IPS-18a (cell line): ENCODE results near the gene VKORC1.

ENCODE experiments used
- H3K27ac ChIP-seq: one replicate; pipeline ENCODE4 v1.5.1; 2013; ENCODE audit warnings: low read length
- H3K27me3 ChIP-seq: one replicate; pipeline ENCODE4 v1.6.1; 2013; ENCODE audit warnings: mild to moderate bottlenecking, low read length; ENCODE audit not compliant: control insufficient read depth, insufficient read depth
- H3K36me3 ChIP-seq: one replicate; pipeline ENCODE4 v1.6.1; 2013; ENCODE audit warnings: low read depth, low read length; ENCODE audit not compliant: control insufficient read depth
- H3K4me1 ChIP-seq: one replicate; pipeline ENCODE4 v1.6.1; 2013; ENCODE audit warnings: low read depth, low read length; ENCODE audit not compliant: control insufficient read depth
- H3K4me3 ChIP-seq: one replicate; pipeline ENCODE4 v1.5.1; 2013; ENCODE audit warnings: low read length
- H3K9ac ChIP-seq: one replicate; pipeline ENCODE4 v1.6.1; 2013; ENCODE audit warnings: mild to moderate bottlenecking, low read length, moderate library complexity
- H3K9me3 ChIP-seq: one replicate; pipeline ENCODE4 v1.6.1; 2013; ENCODE audit warnings: low read depth, low read length; ENCODE audit not compliant: control insufficient read depth

The VKORC1 gene

DNA sequence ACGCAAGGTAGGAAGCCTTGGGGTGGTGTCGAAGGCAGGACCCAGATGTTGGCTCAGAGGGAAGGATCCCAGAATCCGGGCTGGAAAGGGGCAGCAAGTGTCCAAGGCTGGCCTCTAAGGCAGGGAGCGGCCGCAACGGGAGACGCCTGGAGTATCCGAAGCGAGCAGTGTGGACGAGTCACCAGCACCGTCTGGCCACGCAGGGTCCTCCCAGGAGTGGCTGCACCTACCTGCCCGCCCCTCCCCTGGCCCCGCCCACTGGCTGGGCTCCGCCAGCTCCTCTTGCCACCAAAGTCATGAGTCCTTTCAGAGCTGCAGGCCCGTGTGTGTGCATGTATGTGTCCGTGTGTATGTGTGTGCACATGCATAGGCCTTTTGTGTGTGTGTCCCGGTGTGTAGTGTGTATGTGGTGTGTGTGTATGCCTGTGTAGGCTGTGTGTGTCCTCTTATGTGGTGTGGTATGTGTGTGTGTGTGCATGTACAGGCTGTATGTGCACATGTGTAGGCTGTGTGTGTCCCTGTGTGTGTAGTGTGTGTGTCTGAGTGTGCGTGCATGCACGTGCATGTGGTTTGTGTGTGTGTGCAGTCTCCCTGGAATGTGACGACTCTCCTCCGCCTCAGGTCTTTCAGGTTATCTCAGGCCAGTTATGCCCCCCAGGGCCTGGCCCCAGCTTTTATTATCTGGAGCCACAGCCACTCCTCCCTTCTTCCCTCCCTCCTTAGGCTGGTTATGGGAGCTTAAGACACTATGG, 41.1 kb upstream of the VKORC1 start, which contains the start of gene PRSS8:
PRSS8 (minus strand) TSS at position 193 of the 752 bp plus-strand sequence. CDS start 229 bp downstream, outside the sequence.
- Histone ChIP-seq H3K4me3 (peak within 1 kb of the TSS; percentile 74), H3K9me3 (no peaks in the 10 kb centered on the region), H3K27me3 (no peaks in the 10 kb centered on the region), H3K27ac (peak within 1 kb of the TSS; percentile 78), H3K9ac (peak within 1 kb of the TSS; percentile 82), H3K36me3 (peaks cover 10% of the 10 kb centered on the region), H3K4me1 (peaks cover 33% of the 10 kb centered on the region)

DNA sequence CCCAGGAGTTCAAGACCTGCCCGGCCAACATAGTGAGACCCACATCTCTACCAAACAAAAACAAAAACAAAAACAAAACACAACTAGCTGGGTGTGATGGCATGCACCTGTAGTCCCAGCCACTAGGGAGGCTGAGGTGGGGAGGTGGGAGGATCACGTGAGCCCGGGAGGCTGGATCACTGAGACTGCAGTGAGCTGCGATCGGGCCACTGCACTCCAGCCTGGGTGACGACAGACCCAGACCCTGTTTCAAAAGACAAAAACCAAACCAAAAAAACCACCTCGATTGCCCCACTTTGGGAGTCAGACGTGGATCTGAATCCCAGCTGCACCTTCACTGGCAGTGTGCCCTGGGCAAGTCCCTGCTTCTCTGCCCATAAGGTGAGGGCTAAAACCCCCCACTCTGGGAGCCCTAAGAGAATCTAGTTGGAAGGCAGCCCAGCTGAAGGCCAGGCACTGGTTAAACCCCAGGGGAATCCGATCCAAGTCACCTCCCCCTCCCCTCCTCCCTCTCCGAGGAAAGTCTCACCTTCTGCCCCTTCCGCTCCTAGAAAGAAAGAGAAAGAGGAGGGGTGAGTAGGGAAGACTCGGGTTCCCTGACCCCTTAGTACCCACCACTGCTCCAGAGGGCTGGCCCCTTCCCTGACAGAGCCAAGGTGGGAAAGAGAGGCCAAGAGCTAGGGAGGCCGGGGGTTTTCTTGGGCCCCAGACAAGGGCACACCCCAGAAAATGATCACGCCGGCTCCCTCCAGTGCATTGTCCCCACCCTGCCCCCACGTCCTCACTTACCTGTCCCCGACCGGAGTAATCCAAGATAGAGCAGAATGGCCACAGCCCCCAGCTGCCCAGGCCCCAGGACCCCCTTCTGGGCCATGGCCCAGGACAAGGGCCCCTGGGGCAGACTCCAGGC, 40.3 kb upstream of the VKORC1 start:
- Histone ChIP-seq H3K9ac (peak overlapping the region; percentile 82), H3K36me3 (peaks cover 10% of the 10 kb centered on the region), H3K27ac (peak overlapping the region; percentile 78), H3K4me3 (peak overlapping the region; percentile 74), H3K27me3 (no peaks in the 10 kb centered on the region), H3K9me3 (no peaks in the 10 kb centered on the region), H3K4me1 (peaks cover 33% of the 10 kb centered on the region)

DNA sequence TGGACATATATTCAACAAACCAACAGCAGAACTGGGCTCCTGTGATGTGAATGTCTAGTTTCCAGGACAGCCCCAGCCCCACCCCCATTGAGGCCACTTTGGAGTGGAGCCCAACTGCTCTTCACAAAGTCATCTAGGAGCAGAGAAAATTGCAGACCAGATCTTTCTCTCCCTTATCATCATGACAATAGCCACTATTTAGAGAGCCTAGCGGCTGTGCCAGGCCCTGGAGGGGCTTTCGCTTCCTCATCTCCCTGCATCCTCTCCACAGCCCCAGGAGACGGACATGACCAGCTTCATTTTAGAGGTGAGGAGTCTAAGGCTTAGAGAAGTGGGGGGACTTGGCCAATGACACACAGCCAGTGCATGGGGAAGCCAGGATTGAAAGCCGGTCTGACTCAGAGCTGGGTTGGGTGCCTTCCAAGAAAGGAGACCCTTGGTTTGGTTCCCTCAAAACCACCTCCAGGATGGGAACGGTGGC, 39.5 kb upstream of the VKORC1 start:
- Histone ChIP-seq H3K9ac (peak overlapping the region; percentile 82), H3K27me3 (no peaks in the 10 kb centered on the region), H3K36me3 (peaks cover 10% of the 10 kb centered on the region), H3K4me1 (peaks cover 30% of the 10 kb centered on the region), H3K27ac (no peak overlapping the region), H3K9me3 (no peaks in the 10 kb centered on the region), H3K4me3 (peak overlapping the region; percentile 74)

DNA sequence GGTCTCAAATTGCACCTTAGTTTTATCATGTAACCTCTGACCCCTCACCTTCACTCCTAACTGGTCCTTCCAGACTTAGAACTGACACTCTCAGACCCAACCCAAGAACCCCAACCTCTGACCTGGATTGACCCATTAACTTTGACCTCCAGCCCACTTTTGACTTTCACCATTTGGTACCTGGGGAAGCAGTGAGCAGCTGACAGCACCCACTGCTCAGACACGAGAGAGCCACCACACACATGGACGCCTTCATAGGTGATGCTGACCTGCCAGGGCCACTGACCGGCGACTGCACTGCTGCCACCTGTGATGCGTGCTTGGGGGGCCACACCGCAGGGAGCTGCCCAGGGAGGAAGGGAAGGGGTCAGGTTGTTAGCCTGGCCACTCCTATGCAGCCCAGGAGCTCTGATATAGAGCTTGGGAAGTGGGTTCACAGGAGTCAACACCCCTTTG, 38.5 kb upstream of the VKORC1 start:
- H3K4me3 ChIP-seq = no peak overlapping the region
- H3K36me3 ChIP-seq = peaks cover 10% of the 10 kb centered on the region
- H3K27ac ChIP-seq = no peak overlapping the region
- H3K4me1 ChIP-seq = peaks cover 20% of the 10 kb centered on the region
- H3K27me3 ChIP-seq = no peaks in the 10 kb centered on the region
- no peaks in the 10 kb centered on the region for H3K9me3 ChIP-seq
- no peak overlapping the region for H3K9ac ChIP-seq

DNA sequence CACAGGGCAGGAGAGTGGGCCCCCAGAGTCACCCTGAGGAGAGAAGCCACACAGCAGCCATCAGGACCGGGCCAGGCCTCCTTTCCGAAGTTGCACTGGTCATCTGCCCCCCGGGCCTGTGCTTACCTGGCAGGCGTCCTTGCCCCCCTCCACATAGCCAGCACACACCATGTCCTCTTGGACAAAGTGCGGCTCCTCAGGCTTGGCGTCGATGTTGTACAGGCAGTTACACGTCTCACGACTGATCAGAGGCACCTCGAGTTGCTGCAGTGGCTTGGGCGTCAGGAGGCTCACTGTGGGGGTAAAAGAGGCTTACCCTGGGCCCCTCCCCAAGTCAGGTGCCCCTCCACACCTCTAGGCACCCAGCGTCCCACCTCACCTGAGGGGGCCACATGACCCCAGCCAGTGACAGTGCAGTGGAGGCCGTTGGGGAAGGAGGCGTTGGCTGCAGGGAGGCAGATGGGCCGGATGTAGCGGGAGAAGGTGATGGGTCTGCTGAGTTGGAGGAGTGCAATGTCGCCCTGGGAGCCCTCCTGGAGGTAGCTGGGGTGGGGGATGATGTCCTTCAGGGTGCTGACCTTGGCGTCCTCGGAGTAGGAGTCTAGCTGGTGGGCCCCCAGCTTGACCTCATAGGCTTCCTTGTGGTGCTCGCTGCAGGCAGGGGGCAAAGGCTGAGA, 37.8 kb upstream of the VKORC1 start:
- no peaks in the 10 kb centered on the region for H3K27me3 ChIP-seq
- H3K4me3 ChIP-seq = no peak overlapping the region
- peaks cover 20% of the 10 kb centered on the region for H3K4me1 ChIP-seq
- no peak overlapping the region for H3K9ac ChIP-seq
- no peaks in the 10 kb centered on the region for H3K9me3 ChIP-seq
- H3K27ac ChIP-seq = no peak overlapping the region
- peaks cover 14% of the 10 kb centered on the region for H3K36me3 ChIP-seq

DNA sequence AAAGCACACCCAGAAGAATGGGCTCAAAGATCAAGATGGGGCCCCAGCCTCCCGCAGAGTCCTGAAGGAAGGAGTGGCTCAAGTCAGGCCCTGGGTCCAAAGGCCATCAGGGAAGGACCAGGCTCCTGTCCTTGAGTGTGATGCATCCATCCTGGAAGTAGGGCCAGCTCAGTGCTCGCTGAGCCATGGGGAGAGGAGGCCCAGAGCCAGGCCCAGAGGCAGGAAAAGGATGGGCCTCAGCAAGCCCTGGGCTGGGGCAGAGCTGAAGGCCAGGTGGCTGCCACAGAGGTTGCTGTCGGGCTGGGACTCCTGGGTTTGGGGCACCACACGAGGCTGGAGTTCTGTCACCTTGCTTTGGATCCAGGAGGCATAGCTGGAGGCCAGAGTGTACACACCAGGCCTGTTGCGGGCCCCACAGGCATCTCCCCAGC, 37.3 kb upstream of the VKORC1 start:
- peaks cover 20% of the 10 kb centered on the region for H3K4me1 ChIP-seq
- H3K27me3 ChIP-seq = no peaks in the 10 kb centered on the region
- H3K36me3 ChIP-seq = peaks cover 18% of the 10 kb centered on the region
- H3K4me3 ChIP-seq = no peak overlapping the region
- H3K27ac ChIP-seq = no peak overlapping the region
- no peaks in the 10 kb centered on the region for H3K9me3 ChIP-seq
- no peak overlapping the region for H3K9ac ChIP-seq

DNA sequence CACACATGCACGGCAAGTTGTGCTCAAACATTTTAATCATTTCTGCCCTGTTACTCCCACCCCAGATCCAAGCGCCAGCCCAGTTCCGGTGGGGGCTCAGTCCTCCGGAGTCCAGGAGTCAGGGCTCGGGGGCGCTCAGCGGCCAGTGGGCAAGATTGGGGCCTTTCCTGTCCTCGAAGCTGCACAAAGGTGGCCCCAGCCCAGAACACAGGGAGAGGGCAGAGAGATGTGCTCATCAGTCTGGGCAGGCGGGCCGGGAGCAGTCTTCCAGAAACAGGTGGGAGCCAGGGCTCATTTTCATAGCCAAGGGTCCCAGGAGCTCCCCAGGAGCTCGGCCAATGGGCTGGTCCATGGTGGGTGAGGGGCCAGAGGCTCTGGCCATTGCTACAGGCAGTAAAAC, 36.8 kb upstream of the VKORC1 start:
- H3K9me3 ChIP-seq = no peaks in the 10 kb centered on the region
- H3K27me3 ChIP-seq = no peaks in the 10 kb centered on the region
- peaks cover 18% of the 10 kb centered on the region for H3K36me3 ChIP-seq
- H3K9ac ChIP-seq = no peak overlapping the region
- H3K27ac ChIP-seq = no peak overlapping the region
- no peak overlapping the region for H3K4me3 ChIP-seq
- H3K4me1 ChIP-seq = peaks cover 20% of the 10 kb centered on the region

DNA sequence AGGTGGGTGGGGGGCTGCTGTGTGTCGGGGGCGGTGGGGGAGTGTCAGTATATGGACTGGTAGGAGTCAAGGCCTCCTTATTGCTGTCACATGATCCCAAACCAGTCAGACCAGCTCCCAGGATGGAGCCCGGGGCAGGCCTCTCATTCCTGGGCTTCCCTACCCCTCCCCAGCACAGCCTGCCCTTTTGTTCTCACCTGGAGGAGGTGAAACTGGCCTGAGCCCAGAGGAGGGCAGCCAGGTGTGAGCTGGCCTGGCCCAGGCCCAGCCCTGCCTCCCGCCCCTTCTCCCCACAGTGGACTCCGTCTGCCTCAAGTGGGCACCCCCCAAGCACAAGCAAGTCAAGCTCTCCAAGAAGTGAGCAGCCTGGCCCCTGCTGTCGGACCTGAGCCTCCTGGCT, 36.3 kb upstream of the VKORC1 start:
- H3K27me3 ChIP-seq = no peaks in the 10 kb centered on the region
- H3K4me3 ChIP-seq = no peak overlapping the region
- H3K9ac ChIP-seq = no peak overlapping the region
- peaks cover 19% of the 10 kb centered on the region for H3K4me1 ChIP-seq
- peaks cover 18% of the 10 kb centered on the region for H3K36me3 ChIP-seq
- no peak overlapping the region for H3K27ac ChIP-seq
- H3K9me3 ChIP-seq = no peaks in the 10 kb centered on the region

DNA sequence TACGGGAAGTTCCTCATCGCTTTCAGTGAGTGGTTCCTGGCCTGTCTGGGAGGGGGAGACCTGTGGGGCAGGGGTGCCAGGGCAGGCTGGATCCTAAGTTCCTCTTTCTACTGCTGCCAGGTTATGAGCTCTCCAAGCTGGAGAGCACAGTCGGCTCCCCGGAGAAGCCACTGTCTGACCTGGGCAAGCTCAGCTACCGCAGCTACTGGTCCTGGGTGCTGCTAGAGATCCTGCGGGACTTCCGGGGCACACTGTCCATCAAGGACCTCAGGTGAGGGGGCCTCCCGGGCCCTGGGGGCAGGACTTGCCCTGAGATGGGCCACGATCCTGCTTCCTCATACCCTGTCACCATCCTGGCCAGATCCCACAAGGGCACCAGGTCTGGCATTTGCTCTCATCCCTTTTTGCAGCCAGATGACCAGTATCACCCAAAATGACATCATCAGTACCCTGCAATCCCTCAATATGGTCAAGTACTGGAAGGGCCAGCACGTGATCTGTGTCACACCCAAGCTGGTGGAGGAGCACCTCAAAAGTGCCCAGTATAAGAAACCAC, 35.8 kb upstream of the VKORC1 start:
- H3K36me3 ChIP-seq = peaks cover 18% of the 10 kb centered on the region
- H3K9me3 ChIP-seq = no peaks in the 10 kb centered on the region
- H3K27ac ChIP-seq = no peak overlapping the region
- H3K4me1 ChIP-seq = peaks cover 16% of the 10 kb centered on the region
- no peaks in the 10 kb centered on the region for H3K27me3 ChIP-seq
- no peak overlapping the region for H3K4me3 ChIP-seq
- H3K9ac ChIP-seq = no peak overlapping the region

DNA sequence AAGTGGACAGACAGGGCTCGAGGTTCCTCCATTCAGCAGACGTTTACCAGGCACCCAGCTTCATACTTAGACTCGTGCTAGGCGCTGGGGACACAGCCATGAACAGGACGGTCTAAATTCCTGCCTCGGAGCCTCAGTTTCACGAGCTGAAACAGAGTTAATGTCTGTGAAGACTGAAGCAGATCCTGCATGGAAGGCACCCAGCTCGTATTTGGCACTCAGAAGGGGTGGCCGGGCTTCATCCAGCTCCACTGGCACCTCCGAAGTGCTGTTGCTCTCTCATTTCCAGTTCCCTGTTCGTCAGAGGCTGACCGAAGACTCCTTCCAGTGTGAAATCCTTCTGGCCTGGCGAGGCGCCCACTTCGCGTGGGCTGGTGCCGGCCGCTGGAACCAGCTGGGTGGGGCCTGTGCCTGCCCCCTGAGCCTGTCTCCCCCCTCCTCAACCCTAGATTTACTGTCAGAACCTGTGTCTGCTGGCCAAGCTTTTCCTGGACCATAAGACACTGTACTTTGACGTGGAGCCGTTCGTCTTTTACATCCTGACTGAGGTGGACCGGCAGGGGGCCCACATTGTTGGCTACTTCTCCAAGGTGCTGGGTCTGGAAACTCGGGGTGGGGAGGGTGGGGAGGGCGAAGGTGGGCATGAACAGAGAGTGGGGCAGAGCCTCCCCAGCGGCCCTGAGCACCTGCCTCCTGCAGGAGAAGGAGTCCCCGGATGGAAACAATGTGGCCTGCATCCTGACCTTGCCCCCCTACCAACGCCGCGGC, 35.2 kb upstream of the VKORC1 start:
- no peak overlapping the region for H3K9ac ChIP-seq
- peaks cover 18% of the 10 kb centered on the region for H3K36me3 ChIP-seq

More for the DNA sequence above, 35.2 kb upstream of the VKORC1 start:
- no peaks in the 10 kb centered on the region for H3K9me3 ChIP-seq
- no peak overlapping the region for H3K27ac ChIP-seq
- H3K4me1 ChIP-seq = peaks cover 15% of the 10 kb centered on the region
- no peaks in the 10 kb centered on the region for H3K27me3 ChIP-seq
- H3K4me3 ChIP-seq = no peak overlapping the region
